Esophagus muscularis mucosa (tissue), 3 donors: ENCODE data around the gene PTPA.

Experiments
- CTCF ChIP-seq, 3 experiments: fragments of 200-600 bp in 2 of 3; fragments of 450-650 bp in 1 of 3; sonication (generic) in 2 of 3; IDR thresholded peaks; one replicate each; pipeline ENCODE4 v1.5.1; 2017 to 2019; ENCODE audit warnings: antibody characterized with exemption in 3 of 3, mild to moderate bottlenecking in 2 of 3, moderate library complexity in 1 of 3
- POLR2A ChIP-seq: fragments of 450-650 bp; IDR thresholded peaks from one replicate; pipeline ENCODE4 v1.6.1; 2017; ENCODE audit warnings: antibody characterized with exemption, moderate library complexity, mild to moderate bottlenecking, low read depth

GRCh38 chr9:129176701-129177442 lies 65.7 kb downstream of the PTPA start:
- TF ChIP-seq CTCF (IDR thresholded peaks at IDR 0.05) (peak in 1 of 3 experiments; percentile 5), POLR2A (no peak)
